Keratinocyte (primary cell): ENCODE measurements around the gene SCAF4. TPM values are rescaled to one million over a fixed set of nuclear protein-coding genes. Genes with fewer than 3 reads are reported as not detected.

Source experiments
- DNase-seq: peaks from one replicate; pipeline ENCODE4 v3.0.0-alpha.2; 2011; ENCODE audit warnings: low read depth, missing footprints, low spot score
- FAIRE-seq: peaks from 2 replicates; lab custom pipeline; 2011; peaks lifted over from hg19 to GRCh38; lab: Jason Lieb, UNC
- H2AFZ ChIP-seq: 2 replicates; pipeline ENCODE4 v1.6.0; 2012; ENCODE audit warnings: low read length, control low read depth, inconsistent platforms; ENCODE audit not compliant: control insufficient read depth
- H3K27ac ChIP-seq: 2 replicates; pipeline ENCODE4 v1.5.1; 2011; ENCODE audit warnings: low read length; ENCODE audit not compliant: control insufficient read depth, insufficient read depth
- H3K27me3 ChIP-seq: 3 replicates; pipeline ENCODE4 v1.6.0; 2011; ENCODE audit warnings: low read length; ENCODE audit not compliant: control insufficient read depth, insufficient read depth; ENCODE audit errors: extremely low read depth
- H3K36me3 ChIP-seq, 2 experiments: 2 replicates in 1 of 2; 3 replicates in 1 of 2; pipeline ENCODE4 v1.5.1; 2011; ENCODE audit warnings: low read length in 2 of 2, mild to moderate bottlenecking in 1 of 2; ENCODE audit not compliant: control insufficient read depth in 2 of 2, insufficient read depth in 2 of 2; ENCODE audit errors: extremely low read depth in 1 of 2
- H3K4me1 ChIP-seq: 3 replicates; pipeline ENCODE4 v1.5.1; 2011; ENCODE audit warnings: low read length; ENCODE audit not compliant: control insufficient read depth, insufficient read depth; ENCODE audit errors: extremely low read depth
- H3K4me2 ChIP-seq: 3 replicates; pipeline ENCODE4 v1.6.0; 2011; ENCODE audit warnings: low read depth, low read length; ENCODE audit not compliant: control insufficient read depth, insufficient read depth; ENCODE audit errors: extremely low read depth
- H3K4me3 ChIP-seq, 3 experiments: fragments of 200-600 bp in 1 of 3; sonication (generic) in 1 of 3; 2 replicates in 2 of 3; 3 replicates in 1 of 3; pipeline ENCODE4 v1.5.1; 2011 to 2016; ENCODE audit warnings: low read length in 3 of 3, mild to moderate bottlenecking in 3 of 3, control low read depth in 2 of 3, inconsistent platforms in 1 of 3, low read depth in 1 of 3, mixed read lengths in 1 of 3, mixed run types in 1 of 3, moderate library complexity in 1 of 3; ENCODE audit not compliant: control insufficient read depth in 2 of 3, insufficient read depth in 2 of 3; ENCODE audit errors: extremely low read depth in 1 of 3
- H3K79me2 ChIP-seq: 2 replicates; pipeline ENCODE4 v1.6.0; 2012; ENCODE audit warnings: low read length; ENCODE audit not compliant: control insufficient read depth, insufficient read depth
- H3K9ac ChIP-seq: 3 replicates; pipeline ENCODE4 v1.6.0; 2011; ENCODE audit warnings: low read length; ENCODE audit not compliant: control insufficient read depth, insufficient read depth; ENCODE audit errors: extremely low read depth
- H3K9me1 ChIP-seq: 3 replicates; pipeline ENCODE4 v1.6.0; 2011; ENCODE audit warnings: low read length; ENCODE audit not compliant: control insufficient read depth, insufficient read depth; ENCODE audit errors: extremely low read depth
- H3K9me3 ChIP-seq: 2 replicates; pipeline ENCODE4 v1.5.1; 2012; ENCODE audit warnings: low read depth, low read length; ENCODE audit not compliant: control insufficient read depth
- H4K20me1 ChIP-seq: 3 replicates; pipeline ENCODE4 v1.6.0; 2011; ENCODE audit warnings: low read length; ENCODE audit not compliant: control insufficient read depth, insufficient read depth; ENCODE audit errors: extremely low read depth
- EZH2 ChIP-seq: IDR thresholded peaks from one replicate; pipeline ENCODE4 v1.6.1; 2012; ENCODE audit warnings: inconsistent platforms, mild to moderate bottlenecking, low read length, moderate library complexity
- dilution Hi-C: fragments of 300-500 bp; cut with MboI; formaldehyde crosslinking; loops from one replicate; pipeline ENCODE4 v1.7.0; 2020; ENCODE audit warnings: low sequenced_read_pairs; ENCODE audit not compliant: extremely low pct_ligation_motif_present
- polyA plus RNA-seq, 5 experiments: library from polyadenylated mRNA; depleted of rRNA in 3 of 5; stranded (reverse) in 3 of 5; stranded (forward) in 1 of 5; unstranded in 1 of 5; fragments of >200 nt; gene quantifications; 1 replicate in 1 of 5; 2 replicates in 3 of 5; 3 replicates in 1 of 5; pipeline versions ENCODE4 v1.2.1 to v1.2.3, GENCODE V29; 2011 to 2012; ENCODE audit warnings: missing spikeins in 2 of 5, low read depth in 1 of 5, low replicate concordance in 1 of 5
- TF ChIP-seq, protein P1 (sequence below), 3 experiments: IDR thresholded peaks in 1 of 3; conservative IDR thresholded peaks in 1 of 3; optimal IDR thresholded peaks in 1 of 3; 2 replicates in 2 of 3; 3 replicates in 1 of 3; pipeline versions ENCODE3 to v1.5.1; 2011; ENCODE audit warnings: low read length in 3 of 3, mild to moderate bottlenecking in 3 of 3, moderate library complexity in 2 of 3, control low read depth in 1 of 3, inconsistent platforms in 1 of 3; ENCODE audit not compliant: insufficient read depth in 2 of 3; ENCODE audit errors: extremely low read depth in 1 of 3

Gene SCAF4
- polyA plus RNA-seq, 1 donor (not counting 4 experiments of a cell fraction or from before 2014, with no cell fraction given): 7.5 TPM

GRCh38 chr21:31727181-31727580, 4.7 kb downstream of the SCAF4 start:
- FAIRE-seq (no peak), DNase-seq (no peak)
- Histone ChIP-seq H3K36me3 (no peaks in the 10 kb centered on the region), H3K79me2 (peaks cover 93% of the 10 kb centered on the region), H3K9me1 (peaks cover 2% of the 10 kb centered on the region), H2AFZ (no peak overlapping the region), H3K27ac (no peak overlapping the region), H3K9ac (no peak overlapping the region), H3K4me1 (peaks cover 15% of the 10 kb centered on the region), H3K4me3 (no peak overlapping the region), H3K4me2 (no peak overlapping the region), H3K27me3 (no peaks in the 10 kb centered on the region), H3K9me3 (no peaks in the 10 kb centered on the region), H4K20me1 (peaks cover 30% of the 10 kb centered on the region)
- TF ChIP-seq, protein P1, sequence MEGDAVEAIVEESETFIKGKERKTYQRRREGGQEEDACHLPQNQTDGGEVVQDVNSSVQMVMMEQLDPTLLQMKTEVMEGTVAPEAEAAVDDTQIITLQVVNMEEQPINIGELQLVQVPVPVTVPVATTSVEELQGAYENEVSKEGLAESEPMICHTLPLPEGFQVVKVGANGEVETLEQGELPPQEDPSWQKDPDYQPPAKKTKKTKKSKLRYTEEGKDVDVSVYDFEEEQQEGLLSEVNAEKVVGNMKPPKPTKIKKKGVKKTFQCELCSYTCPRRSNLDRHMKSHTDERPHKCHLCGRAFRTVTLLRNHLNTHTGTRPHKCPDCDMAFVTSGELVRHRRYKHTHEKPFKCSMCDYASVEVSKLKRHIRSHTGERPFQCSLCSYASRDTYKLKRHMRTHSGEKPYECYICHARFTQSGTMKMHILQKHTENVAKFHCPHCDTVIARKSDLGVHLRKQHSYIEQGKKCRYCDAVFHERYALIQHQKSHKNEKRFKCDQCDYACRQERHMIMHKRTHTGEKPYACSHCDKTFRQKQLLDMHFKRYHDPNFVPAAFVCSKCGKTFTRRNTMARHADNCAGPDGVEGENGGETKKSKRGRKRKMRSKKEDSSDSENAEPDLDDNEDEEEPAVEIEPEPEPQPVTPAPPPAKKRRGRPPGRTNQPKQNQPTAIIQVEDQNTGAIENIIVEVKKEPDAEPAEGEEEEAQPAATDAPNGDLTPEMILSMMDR (optimal IDR thresholded peaks at IDR 0.05 in 1 of 3, IDR thresholded peaks at IDR 0.05 in 1 of 3, conservative IDR thresholded peaks at IDR 0.05 in 1 of 3; ENCODE audit: extremely low read depth in 1 of 3, insufficient read depth in 2 of 3, low read length in 3 of 3): no peak
- no peak for TF ChIP-seq EZH2
- dilution Hi-C loops: no loop called here

GRCh38 chr21:31726407-31726806, 5.5 kb downstream of the SCAF4 start:
- H3K9ac ChIP-seq: no peak overlapping the region
- H3K27ac ChIP-seq: no peak overlapping the region
- no peaks in the 10 kb centered on the region for H3K36me3 ChIP-seq
- no peaks in the 10 kb centered on the region for H3K9me3 ChIP-seq
- H4K20me1 ChIP-seq: peaks cover 30% of the 10 kb centered on the region
- DNase-seq (no peak), FAIRE-seq (no peak)
- dilution Hi-C loops: no loop called here
- no peak overlapping the region for H2AFZ ChIP-seq
- H3K4me1 ChIP-seq: peaks cover 15% of the 10 kb centered on the region
- no peak overlapping the region for H3K4me2 ChIP-seq
- TF ChIP-seq, protein P1 (optimal IDR thresholded peaks at IDR 0.05 in 1 of 3, IDR thresholded peaks at IDR 0.05 in 1 of 3, conservative IDR thresholded peaks at IDR 0.05 in 1 of 3; ENCODE audit: extremely low read depth in 1 of 3, insufficient read depth in 2 of 3, low read length in 3 of 3): no peak
- no peak for TF ChIP-seq EZH2
- H3K4me3 ChIP-seq: no peak overlapping the region
- H3K79me2 ChIP-seq: peaks cover 97% of the 10 kb centered on the region
- peaks cover 2% of the 10 kb centered on the region for H3K9me1 ChIP-seq
- no peaks in the 10 kb centered on the region for H3K27me3 ChIP-seq
